DLD1 (cell line): ENCODE data around the gene RPS6KA3.
"Not testable (repeated sequence)": the region's sequence is repeated elsewhere in the genome, so short reads cannot be mapped to it uniquely, and the experiment has no call there.

Experiments
- in situ Hi-C: cut with HindIII; loops from 2 replicates; pipeline ENCODE4 v1.10.0; 2017; ENCODE audit warnings: low sequenced_read_pairs

Gene RPS6KA3

GRCh38 chrX:20224814-20225487, 41.8 kb downstream of the RPS6KA3 start:
- in situ Hi-C loops = no loop called here

- in situ Hi-C loops = no loop called here
Measured at GRCh38 chrX:20221902-20222301, 44.8 kb downstream of the RPS6KA3 start.

- in situ Hi-C loops = no loop called here
Measured at GRCh38 chrX:20218836-20219505, 47.7 kb downstream of the RPS6KA3 start.

- in situ Hi-C loops = no loop called here
Measured at GRCh38 chrX:20217906-20218305, 48.8 kb downstream of the RPS6KA3 start.

GRCh38 chrX:20217271-20217670, 49.4 kb downstream of the RPS6KA3 start:
- in situ Hi-C loops = no loop called here

GRCh38 chrX:20215565-20215964, 51.1 kb downstream of the RPS6KA3 start:
- in situ Hi-C loops = no loop called here

GRCh38 chrX:20212486-20213089, 54.1 kb downstream of the RPS6KA3 start:
- in situ Hi-C loops = no loop called here

GRCh38 chrX:20211261-20211786, 55.4 kb downstream of the RPS6KA3 start:
- in situ Hi-C loops = no loop called here

GRCh38 chrX:20205927-20206708, 60.6 kb downstream of the RPS6KA3 start:
- in situ Hi-C loops = no loop called here

GRCh38 chrX:20204351-20204750, 62.4 kb downstream of the RPS6KA3 start:
- in situ Hi-C loops = no loop called here

GRCh38 chrX:20197641-20198210, 69.0 kb downstream of the RPS6KA3 start:
- in situ Hi-C loops = no loop called here

GRCh38 chrX:20189171-20189570, 77.5 kb downstream of the RPS6KA3 start:
- in situ Hi-C loops = no loop called here

- in situ Hi-C loops = no loop called here
Measured at GRCh38 chrX:20181598-20182329, 84.9 kb downstream of the RPS6KA3 start.

GRCh38 chrX:20177093-20177492, 89.6 kb downstream of the RPS6KA3 start:
- in situ Hi-C loops = no loop called here

GRCh38 chrX:20173856-20174255, 92.9 kb downstream of the RPS6KA3 start:
- in situ Hi-C loops = no loop called here

GRCh38 chrX:20173313-20173712, 93.4 kb downstream of the RPS6KA3 start:
- in situ Hi-C loops = no loop called here

- in situ Hi-C loops = no loop called here
Measured at GRCh38 chrX:20171887-20172286, 94.8 kb downstream of the RPS6KA3 start.

- in situ Hi-C loops = not testable (repeated sequence)
Measured at GRCh38 chrX:20162516-20162915, 104.2 kb downstream of the RPS6KA3 start.

GRCh38 chrX:20159797-20160385, 106.8 kb downstream of the RPS6KA3 start:
- in situ Hi-C loops = no loop called here

GRCh38 chrX:20151689-20152088, 115.0 kb downstream of the RPS6KA3 start:
- in situ Hi-C loops = no loop called here
